DOHH2 (cell line): ENCODE measurements around the gene CCDC117.
"Not testable (repeated sequence)": the region's sequence is repeated elsewhere in the genome, so short reads cannot be mapped to it uniquely, and the experiment has no call there.

Experiments used
- H3F3A ChIP-seq: fragments of 200-600 bp; sonication (generic), shearing (Covaris generic); 2 replicates; pipeline ENCODE4 v1.6.0; 2016; ENCODE audit warnings: antibody characterized with exemption, mild to moderate bottlenecking; ENCODE audit not compliant: control insufficient read depth, insufficient read depth
- H3K27ac ChIP-seq: fragments of 200-600 bp; sonication (generic); 2 replicates; pipeline ENCODE4 v1.5.1; 2014; ENCODE audit warnings: low read depth, mild to moderate bottlenecking, low read length, moderate library complexity
- H3K27me3 ChIP-seq: fragments of 200-600 bp; sonication (generic); 2 replicates; pipeline ENCODE4 v1.6.1; 2014; ENCODE audit warnings: mild to moderate bottlenecking, low read length, mixed read lengths; ENCODE audit not compliant: control insufficient read depth
- H3K36me3 ChIP-seq: fragments of 200-600 bp; sonication (generic); 2 replicates; pipeline ENCODE4 v1.6.1; 2014; ENCODE audit warnings: mild to moderate bottlenecking, low read length, moderate library complexity, mixed read lengths; ENCODE audit not compliant: control insufficient read depth
- H3K4me1 ChIP-seq: fragments of 200-600 bp; sonication (generic); 2 replicates; pipeline ENCODE4 v1.6.1; 2014; ENCODE audit warnings: mild to moderate bottlenecking, low read length, mixed read lengths; ENCODE audit not compliant: control insufficient read depth
- H3K4me2 ChIP-seq: fragments of 200-600 bp; sonication (generic); 2 replicates; pipeline ENCODE4 v1.6.0; 2014; ENCODE audit warnings: mild to moderate bottlenecking, low read length, moderate library complexity
- H3K4me3 ChIP-seq: fragments of 200-600 bp; sonication (generic); 2 replicates; pipeline ENCODE4 v1.5.1; 2014; ENCODE audit warnings: mild to moderate bottlenecking, low read length, mixed read lengths
- H3K79me2 ChIP-seq: fragments of 200-600 bp; sonication (generic); 2 replicates; pipeline ENCODE4 v1.6.1; 2014; ENCODE audit warnings: mild to moderate bottlenecking, low read length, mixed read lengths; ENCODE audit not compliant: control insufficient read depth
- H3K9me2 ChIP-seq: fragments of 200-600 bp; sonication (generic); replicated peaks from 2 replicates; pipeline ENCODE4 v1.6.1; 2014; ENCODE audit warnings: mild to moderate bottlenecking, low read length, mixed read lengths; ENCODE audit not compliant: control insufficient read depth
- H3K9me3 ChIP-seq: fragments of 200-600 bp; sonication (generic); 2 replicates; pipeline ENCODE4 v1.6.1; 2014; ENCODE audit warnings: antibody characterized with exemption, low read length, mixed read lengths; ENCODE audit not compliant: control insufficient read depth, insufficient read depth
- H4K20me1 ChIP-seq: fragments of 200-600 bp; sonication (generic); 2 replicates; pipeline ENCODE4 v1.6.0; 2014; ENCODE audit warnings: low read depth, mild to moderate bottlenecking, antibody characterized with exemption, low read length, moderate library complexity; ENCODE audit not compliant: control insufficient read depth, insufficient read depth
- CTCF ChIP-seq: fragments of 200-600 bp; sonication (generic); IDR thresholded peaks from one replicate; pipeline ENCODE4 v1.5.1; 2014; ENCODE audit warnings: antibody characterized with exemption, mild to moderate bottlenecking, low read depth, low read length; ENCODE audit not compliant: poor library complexity, severe bottlenecking
- EZH2phosphoT487 ChIP-seq: fragments of 200-600 bp; sonication (generic); IDR thresholded peaks from 2 replicates; pipeline ENCODE4 v1.6.1; 2017; ENCODE audit warnings: borderline replicate concordance, mild to moderate bottlenecking, antibody characterized with exemption, low read length, moderate library complexity, mixed read lengths

The CCDC117 gene

DNA sequence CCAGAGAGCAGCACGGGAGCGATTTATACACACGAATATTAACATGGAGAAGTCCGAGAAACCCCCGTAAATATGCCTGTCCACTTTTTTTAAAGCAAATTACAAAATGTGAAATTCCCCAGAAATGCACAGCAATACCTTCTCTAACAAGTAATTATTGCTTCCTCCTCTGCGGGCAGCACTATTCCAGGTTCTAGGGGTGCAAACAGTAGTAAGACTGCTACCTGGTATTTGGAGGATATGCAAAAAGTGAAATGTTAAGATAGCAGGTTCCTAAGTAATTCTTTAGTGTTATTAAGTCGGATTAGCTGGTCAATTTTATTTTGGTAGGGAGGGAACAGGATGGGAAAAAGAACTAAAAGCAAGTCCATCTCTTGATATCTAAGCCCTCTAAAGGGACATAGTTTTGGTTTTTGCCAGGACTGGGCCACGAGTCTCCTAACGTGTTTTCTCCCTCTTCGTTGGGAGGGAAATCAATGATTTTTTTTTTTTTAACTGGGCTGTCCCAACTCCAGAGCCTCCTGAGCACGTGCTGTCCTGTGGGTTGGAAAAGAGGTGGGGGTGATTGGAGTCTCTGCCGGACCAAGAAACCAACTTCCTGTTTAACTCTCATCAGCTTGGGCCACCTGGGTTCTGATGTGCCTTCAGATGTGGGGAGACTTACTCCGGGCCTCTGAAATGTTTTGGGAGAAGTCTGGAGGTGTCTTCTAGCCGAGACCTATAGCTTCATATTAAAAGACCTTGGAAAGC, 29.5 kb downstream of the CCDC117 start:
- peaks cover 16% of the 10 kb centered on the region for H3F3A ChIP-seq
- H3K27ac ChIP-seq: peak overlapping the region; percentile 32
- no peaks in the 10 kb centered on the region for H4K20me1 ChIP-seq
- TF ChIP-seq CTCF (no peak), EZH2phosphoT487 (no peak)
- no peaks in the 10 kb centered on the region for H3K9me2 ChIP-seq
- H3K9me3 ChIP-seq: no peaks in the 10 kb centered on the region
- H3K27me3 ChIP-seq: no peaks in the 10 kb centered on the region
- H3K4me2 ChIP-seq: peak overlapping the region; percentile 71
- peaks cover 26% of the 10 kb centered on the region for H3K36me3 ChIP-seq
- peaks cover 53% of the 10 kb centered on the region for H3K79me2 ChIP-seq
- H3K4me3 ChIP-seq: peak overlapping the region; percentile 99
- H3K4me1 ChIP-seq: peaks cover 41% of the 10 kb centered on the region

GRCh38 chr22:28802595-28803123, 30.2 kb downstream of the CCDC117 start:
- H3K4me3 ChIP-seq: peak overlapping the region; percentile 99

GRCh38 chr22:28805426-28805825, 32.9 kb downstream of the CCDC117 start:
- not testable (repeated sequence) for H3K9me3 ChIP-seq, H3K4me3 ChIP-seq, H3K36me3 ChIP-seq, H3K9me2 ChIP-seq, H4K20me1 ChIP-seq, H3K4me2 ChIP-seq, H3K27ac ChIP-seq, H3K27me3 ChIP-seq
- Histone ChIP-seq H3F3A (peaks cover 14% of the 10 kb centered on the region), H3K4me1 (peaks cover 21% of the 10 kb centered on the region), H3K79me2 (peaks cover 20% of the 10 kb centered on the region)

More at GRCh38 chr22:28802595-28803123, 30.2 kb downstream of the CCDC117 start:
- TF ChIP-seq EZH2phosphoT487 (no peak), CTCF (no peak)
- Histone ChIP-seq H3K79me2 (peaks cover 47% of the 10 kb centered on the region), H3F3A (peaks cover 14% of the 10 kb centered on the region), H4K20me1 (no peaks in the 10 kb centered on the region), H3K9me3 (no peaks in the 10 kb centered on the region), H3K4me1 (peaks cover 37% of the 10 kb centered on the region), H3K27ac (peak overlapping the region; percentile 32), H3K27me3 (no peaks in the 10 kb centered on the region), H3K36me3 (peaks cover 21% of the 10 kb centered on the region), H3K9me2 (no peaks in the 10 kb centered on the region), H3K4me2 (peak overlapping the region; percentile 71)

DNA sequence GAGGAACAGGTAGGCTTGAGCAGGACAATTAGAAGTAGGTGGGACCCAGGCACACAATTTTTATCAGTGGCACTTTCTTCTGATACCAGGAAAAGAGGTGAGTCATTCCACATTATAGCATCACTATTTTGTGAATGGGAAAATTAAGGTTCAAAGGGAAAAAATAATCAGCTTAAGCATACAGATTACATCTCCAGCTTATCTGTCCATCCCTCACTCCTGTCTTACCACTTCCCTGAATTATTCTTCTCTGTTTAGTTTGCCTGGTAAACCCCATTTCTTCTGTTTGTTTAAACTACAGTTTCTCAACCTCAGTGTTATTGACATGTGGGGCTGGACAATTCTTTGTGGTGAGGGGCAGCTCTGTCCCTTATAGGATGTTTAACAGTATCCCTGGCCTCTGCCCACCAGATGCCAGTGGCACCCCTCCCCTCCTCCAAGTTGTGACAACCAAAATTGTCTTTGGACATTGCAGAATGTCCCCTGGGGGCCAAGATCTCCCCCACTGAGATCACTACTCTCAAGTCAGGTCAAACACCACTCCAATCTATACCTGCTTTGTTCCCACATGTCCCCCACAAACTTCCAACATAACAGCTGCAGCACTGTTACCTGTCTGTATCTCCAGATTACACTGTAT, 36.3 kb downstream of the CCDC117 start:
- H3K79me2 ChIP-seq: no peaks in the 10 kb centered on the region
- no peaks in the 10 kb centered on the region for H3K27me3 ChIP-seq
- H3K4me3 ChIP-seq: no peak overlapping the region
- H3K4me2 ChIP-seq: no peak overlapping the region
- H4K20me1 ChIP-seq: 0 out of 2 replicates have a peak, but pooled peaks cover 5% of the 10 kb centered on the region
- no peak overlapping the region for H3K27ac ChIP-seq
- 0 out of 2 replicates have a peak, but pooled peaks cover 1% of the 10 kb centered on the region for H3F3A ChIP-seq
- no peaks in the 10 kb centered on the region for H3K36me3 ChIP-seq
- no peaks in the 10 kb centered on the region for H3K9me2 ChIP-seq
- TF ChIP-seq CTCF (no peak), EZH2phosphoT487 (no peak)
- H3K4me1 ChIP-seq: peaks cover 17% of the 10 kb centered on the region
- no peaks in the 10 kb centered on the region for H3K9me3 ChIP-seq
